IMR-90 (cell line): ENCODE measurements around the gene KLHL13. TPM values are rescaled to one million over a fixed set of nuclear protein-coding genes. Genes with fewer than 3 reads are reported as not detected.

Experiments used
- microRNA-seq, 2 experiments: library from miRNA; stranded (forward) in 1 of 2; unstranded in 1 of 2; fragments of 10-50 nt in 1 of 2; fragments of <30 nt in 1 of 2; gene quantifications in 1 of 2; microRNA quantifications in 1 of 2; one replicate each; pipeline versions ENCODE3 to v1.1.0; 2013 to 2020; ENCODE audit not compliant: insufficient read depth in 1 of 2, insufficient read length in 1 of 2, unreplicated experiment in 1 of 2
- polyA plus RNA-seq, 3 experiments: library from polyadenylated mRNA; depleted of rRNA; stranded (reverse); fragments of >200 nt; gene quantifications; 2 replicates each; pipeline ENCODE4 v1.2.3, GENCODE V29; 2012; ENCODE audit warnings: low replicate concordance in 1 of 3
- small RNA-seq, 5 experiments: library from RNA; depleted of rRNA; stranded (forward); fragments of <200 nt; gene quantifications; one replicate each; pipeline ENCODE3, GENCODE V24; 2012
- total RNA-seq: library from RNA; depleted of rRNA; stranded (reverse); fragments of >200 nt; gene quantifications from 2 replicates; pipeline ENCODE4 v1.2.3, GENCODE V29; 2012; rRNA removed

KLHL13 gene
- total and polyA plus RNA-seq, 2 of the 4 experiments (the other 2 are of a cell fraction) = 4.0 to 12.5 TPM

Small RNA genes within 50 kb of the gene (microRNA-seq; reads per million reads assigned to microRNA genes)
- gene RF00019 (ENCODE audit: insufficient read depth, insufficient read length) (not detected), gene TUBB4BP3 (ENCODE audit: insufficient read depth, insufficient read length) (not detected)

Small RNA genes within 50 kb of the gene (small RNA-seq; reads per million reads assigned to genes)
- gene RF00019 (0 reads per million in 5 experiments), gene TUBB4BP3 (0 reads per million in 5 experiments)

Other genes with a start within 250 kb of the KLHL13 start
- 11.8 and 18.9 TPM in 2 replicates for gene WDR44, start 229.3 kb upstream of the KLHL13 start, total RNA-seq
- gene WDR44, start 229.3 kb upstream of the KLHL13 start, polyA plus RNA-seq (2012; rRNA removed) = 8.2 and 10.0 TPM in 2 replicates